WTC11 (cell line): ENCODE data around the gene BMPR1B. TPM values are rescaled to one million over a fixed set of nuclear protein-coding genes. Genes with fewer than 3 reads are reported as not detected.

ENCODE experiments used
- ATAC-seq: fragments of 200-7000 bp; cut with Tn5 transposase; 2 replicates; pipeline ENCODE4 v1.10.0; 2021; ENCODE audit warnings: mild to moderate bottlenecking, moderate library complexity
- CTCF ChIA-PET: fragments of 300-600 bp; sonication (Branson Sonifier 250); formaldehyde crosslinking; loops from one replicate; lab custom pipeline; 2021; ENCODE audit warnings: antibody characterized with exemption; lab: Charles Lee
- POLR2A ChIA-PET: fragments of 350-600 bp; sonication (Branson Sonifier 250); formaldehyde crosslinking; loops from one replicate; lab custom pipeline; 2021; ENCODE audit warnings: antibody characterized with exemption; lab: Charles Lee
- DNase-seq: peaks from one replicate; pipeline ENCODE4 v3.0.0; 2021; ENCODE audit warnings: low spot score
- H3K27ac Mint-ChIP-seq: 2 replicates; pipeline ENCODE4 v1.8.0; 2021; ENCODE audit warnings: mixed read lengths
- H3K27me3 Mint-ChIP-seq: 2 replicates; pipeline ENCODE4 v1.8.0; 2021; ENCODE audit warnings: low read depth, mild to moderate bottlenecking, moderate library complexity, mixed read lengths
- H3K36me3 Mint-ChIP-seq: 2 replicates; pipeline ENCODE4 v1.8.0; 2021; ENCODE audit warnings: mixed read lengths
- H3K4me1 Mint-ChIP-seq: 2 replicates; pipeline ENCODE4 v1.8.0; 2022; ENCODE audit warnings: mixed read lengths
- H3K4me3 Mint-ChIP-seq: 2 replicates; pipeline ENCODE4 v1.8.0; 2021; ENCODE audit warnings: mild to moderate bottlenecking, moderate library complexity, mixed read lengths
- H3K9me3 Mint-ChIP-seq: 2 replicates; pipeline ENCODE4 v1.8.0; 2021; ENCODE audit warnings: mixed read lengths
- CREM ChIP-seq: sonication (generic); formaldehyde crosslinking; IDR thresholded peaks from 2 replicates; pipeline ENCODE4 v1.8.1; 2022; ENCODE audit warnings: mild to moderate bottlenecking, missing genetic modification reagents, moderate library complexity
- FOXJ3 ChIP-seq: sonication (generic); formaldehyde crosslinking; IDR thresholded peaks from 2 replicates; pipeline ENCODE4 v1.9.0; 2021; ENCODE audit warnings: missing genetic modification reagents, mild to moderate bottlenecking, borderline replicate concordance
- MXD4 ChIP-seq: fragments of 250-450 bp; sonication (Bioruptor Pico); IDR thresholded peaks from 2 replicates; pipeline ENCODE4 v1.8.0; 2021; ENCODE audit warnings: mild to moderate bottlenecking, moderate library complexity, borderline replicate concordance
- NFE2L1 ChIP-seq: sonication (generic); formaldehyde crosslinking; IDR thresholded peaks from 2 replicates; pipeline ENCODE4 v1.8.1; 2023; ENCODE audit warnings: missing genetic modification reagents
- NFYB ChIP-seq: sonication (generic); formaldehyde crosslinking; conservative IDR thresholded peaks from 2 replicates; pipeline ENCODE4 v1.8.0; 2022; ENCODE audit warnings: low read depth, missing genetic modification reagents
- SMAD3 ChIP-seq: sonication (generic); formaldehyde crosslinking; IDR thresholded peaks from 2 replicates; pipeline ENCODE4 v1.8.0; 2022; ENCODE audit warnings: missing genetic modification reagents, mild to moderate bottlenecking, borderline replicate concordance
- TEAD4 ChIP-seq: sonication (generic); formaldehyde crosslinking; IDR thresholded peaks from 2 replicates; pipeline ENCODE4 v1.8.0; 2022; ENCODE audit warnings: mild to moderate bottlenecking, missing genetic modification reagents
- ZNF396 ChIP-seq: fragments of 250-450 bp; sonication (Bioruptor Pico); IDR thresholded peaks from 2 replicates; pipeline ENCODE4 v1.8.0; 2021; ENCODE audit warnings: mild to moderate bottlenecking, moderate library complexity, borderline replicate concordance
- ZNF671 ChIP-seq: fragments of 250-450 bp; sonication (Bioruptor Pico); IDR thresholded peaks from 2 replicates; pipeline ENCODE4 v1.8.0; 2021; ENCODE audit warnings: mild to moderate bottlenecking
- total RNA-seq: library from RNA; stranded (reverse); gene quantifications from 3 replicates; pipeline ENCODE4 v1.2.3, GENCODE V29; 2021
- TF ChIP-seq, protein P1 (sequence below): sonication (generic); formaldehyde crosslinking; IDR thresholded peaks from 2 replicates; pipeline ENCODE4 v1.8.1; 2023; ENCODE audit warnings: mild to moderate bottlenecking, missing genetic modification reagents, borderline replicate concordance
- TF ChIP-seq, protein P2 (sequence below): sonication (generic); formaldehyde crosslinking; IDR thresholded peaks from 2 replicates; pipeline ENCODE4 v1.8.0; 2023; ENCODE audit warnings: missing genetic modification reagents
- TF ChIP-seq, protein P3 (sequence below): sonication (generic); formaldehyde crosslinking; conservative IDR thresholded peaks from 2 replicates; pipeline ENCODE4 v1.8.1; 2022; ENCODE audit warnings: mild to moderate bottlenecking, missing genetic modification reagents
- TF ChIP-seq, protein P4 (sequence below): sonication (generic); formaldehyde crosslinking; IDR thresholded peaks from 2 replicates; pipeline ENCODE4 v1.8.1; 2022; ENCODE audit warnings: low read depth, missing genetic modification reagents, borderline replicate concordance
- TF ChIP-seq, protein P5 (sequence below): sonication (generic); formaldehyde crosslinking; IDR thresholded peaks from 2 replicates; pipeline ENCODE4 v1.8.1; 2023; ENCODE audit warnings: mild to moderate bottlenecking, missing genetic modification reagents, moderate library complexity
- TF ChIP-seq, protein P6 (sequence below): sonication (generic); formaldehyde crosslinking; IDR thresholded peaks from 2 replicates; pipeline ENCODE4 v1.8.1; 2023; ENCODE audit warnings: mild to moderate bottlenecking, moderate library complexity, missing genetic modification reagents
- TF ChIP-seq, protein P7 (sequence below): sonication (generic); formaldehyde crosslinking; IDR thresholded peaks from 2 replicates; pipeline ENCODE4 v1.8.0; 2022; ENCODE audit warnings: mild to moderate bottlenecking, missing genetic modification reagents

Gene BMPR1B
- total RNA-seq, 1 experiment from 2014 or later = 0.77 TPM

DNA sequence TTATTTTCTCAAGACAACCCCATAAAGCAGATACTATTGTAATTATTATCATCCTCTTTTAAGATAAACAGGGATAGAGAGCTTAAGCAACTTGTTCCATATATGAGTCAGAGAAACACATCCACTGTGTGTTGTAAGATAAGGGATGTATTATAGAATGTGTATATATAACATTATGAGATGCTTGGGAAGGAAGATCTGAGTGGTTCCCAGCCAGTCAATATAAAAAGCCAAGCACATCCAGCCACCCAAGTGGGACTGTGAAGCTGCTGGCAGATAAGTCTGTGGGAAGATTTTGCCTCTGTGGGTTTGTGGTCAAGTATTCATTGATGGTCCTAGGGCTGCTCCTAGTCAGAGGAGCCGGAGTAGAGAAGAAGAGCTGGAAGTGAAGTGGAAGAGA lies 16.5 kb upstream of the BMPR1B start (continued):
- TF ChIP-seq, protein P1, sequence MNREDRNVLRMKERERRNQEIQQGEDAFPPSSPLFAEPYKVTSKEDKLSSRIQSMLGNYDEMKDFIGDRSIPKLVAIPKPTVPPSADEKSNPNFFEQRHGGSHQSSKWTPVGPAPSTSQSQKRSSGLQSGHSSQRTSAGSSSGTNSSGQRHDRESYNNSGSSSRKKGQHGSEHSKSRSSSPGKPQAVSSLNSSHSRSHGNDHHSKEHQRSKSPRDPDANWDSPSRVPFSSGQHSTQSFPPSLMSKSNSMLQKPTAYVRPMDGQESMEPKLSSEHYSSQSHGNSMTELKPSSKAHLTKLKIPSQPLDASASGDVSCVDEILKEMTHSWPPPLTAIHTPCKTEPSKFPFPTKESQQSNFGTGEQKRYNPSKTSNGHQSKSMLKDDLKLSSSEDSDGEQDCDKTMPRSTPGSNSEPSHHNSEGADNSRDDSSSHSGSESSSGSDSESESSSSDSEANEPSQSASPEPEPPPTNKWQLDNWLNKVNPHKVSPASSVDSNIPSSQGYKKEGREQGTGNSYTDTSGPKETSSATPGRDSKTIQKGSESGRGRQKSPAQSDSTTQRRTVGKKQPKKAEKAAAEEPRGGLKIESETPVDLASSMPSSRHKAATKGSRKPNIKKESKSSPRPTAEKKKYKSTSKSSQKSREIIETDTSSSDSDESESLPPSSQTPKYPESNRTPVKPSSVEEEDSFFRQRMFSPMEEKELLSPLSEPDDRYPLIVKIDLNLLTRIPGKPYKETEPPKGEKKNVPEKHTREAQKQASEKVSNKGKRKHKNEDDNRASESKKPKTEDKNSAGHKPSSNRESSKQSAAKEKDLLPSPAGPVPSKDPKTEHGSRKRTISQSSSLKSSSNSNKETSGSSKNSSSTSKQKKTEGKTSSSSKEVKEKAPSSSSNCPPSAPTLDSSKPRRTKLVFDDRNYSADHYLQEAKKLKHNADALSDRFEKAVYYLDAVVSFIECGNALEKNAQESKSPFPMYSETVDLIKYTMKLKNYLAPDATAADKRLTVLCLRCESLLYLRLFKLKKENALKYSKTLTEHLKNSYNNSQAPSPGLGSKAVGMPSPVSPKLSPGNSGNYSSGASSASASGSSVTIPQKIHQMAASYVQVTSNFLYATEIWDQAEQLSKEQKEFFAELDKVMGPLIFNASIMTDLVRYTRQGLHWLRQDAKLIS = no peak
- TF ChIP-seq ZNF396 (CRISPR knock-in tag) = no peak
- TF ChIP-seq, all 79 proteins: peak for 0

DNA sequence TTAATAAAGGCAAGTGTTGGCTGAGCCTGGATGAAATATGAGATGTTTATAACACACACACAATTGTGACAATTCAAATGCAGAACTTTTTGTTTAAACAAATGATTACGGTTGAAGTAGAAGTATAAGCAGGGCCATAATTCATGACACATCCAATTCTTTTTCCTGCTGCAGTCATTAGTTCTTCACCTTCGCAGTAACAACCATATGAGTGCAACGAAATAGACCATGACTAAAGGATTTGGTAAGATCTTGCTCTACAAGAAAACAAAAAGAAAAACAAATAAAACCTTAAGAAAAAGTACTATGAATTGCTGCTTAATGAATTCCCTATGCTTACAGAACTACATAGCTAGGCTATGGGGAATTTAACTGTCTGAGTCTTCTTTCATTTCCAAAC lies 13.9 kb upstream of the BMPR1B start:
- no peak overlapping the region for H3K4me3 Mint-ChIP-seq
- no peak overlapping the region for H3K27ac Mint-ChIP-seq
- DNase-seq = no peak
- peaks cover 7% of the 10 kb centered on the region for H3K4me1 Mint-ChIP-seq
- ChIA-PET POLR2A (no interaction called here), CTCF (no interaction called here)
- H3K9me3 Mint-ChIP-seq = 0 out of 2 replicates have a peak, but pooled peaks cover 4% of the 10 kb centered on the region
- ATAC-seq = no peak
- TF ChIP-seq NFE2L1 (CRISPR knock-in tag) (no peak), NFYB (CRISPR knock-in tag) (no peak)
- TF ChIP-seq, protein P1 = no peak
- no peaks in the 10 kb centered on the region for H3K36me3 Mint-ChIP-seq
- no peaks in the 10 kb centered on the region for H3K27me3 Mint-ChIP-seq

DNA sequence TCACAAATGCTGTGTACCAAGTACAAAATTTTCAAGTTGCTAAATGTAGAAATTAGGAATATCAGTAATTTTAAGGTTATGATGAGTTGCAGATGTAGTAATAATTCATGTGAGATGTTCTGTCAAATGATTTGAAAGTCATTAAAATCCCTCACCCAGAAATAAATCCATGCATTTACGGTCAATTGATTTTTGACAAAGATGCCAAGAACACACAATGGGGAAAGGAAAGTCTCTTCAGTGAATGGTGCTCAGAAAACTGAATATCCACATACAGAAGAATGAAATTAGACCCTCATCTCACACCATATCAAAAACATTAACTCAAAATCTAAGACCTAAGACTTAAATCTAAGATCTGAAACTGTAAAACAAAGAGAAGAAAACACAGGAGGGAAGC lies 12.9 kb upstream of the BMPR1B start:
- ChIA-PET CTCF (no interaction called here), POLR2A (no interaction called here)
- no peak overlapping the region for H3K27ac Mint-ChIP-seq

DNA sequence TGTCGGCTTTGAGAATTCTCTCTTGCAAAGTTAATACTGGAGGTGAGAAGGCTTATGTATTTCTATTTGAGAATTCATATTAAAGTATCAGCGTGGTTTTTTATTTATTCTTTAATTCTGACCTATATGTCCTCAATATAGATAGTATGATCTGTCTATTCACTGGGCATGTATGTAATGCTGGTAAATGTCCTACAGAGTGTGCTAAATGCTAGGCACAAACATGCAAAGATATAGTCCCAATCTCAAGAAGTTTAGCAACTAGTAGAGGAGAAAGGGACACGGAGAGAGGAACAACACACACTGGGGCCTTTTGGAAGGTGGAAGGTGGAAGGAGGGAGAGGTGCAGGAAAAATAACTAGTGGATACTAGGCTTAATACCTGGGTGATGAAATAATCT lies 11.0 kb upstream of the BMPR1B start:
- Mint-ChIP-seq H3K4me3 (no peak overlapping the region), H3K27ac (0 out of 2 replicates have a peak overlapping the region, but pooled peaks have one; percentile 70), H3K36me3 (no peaks in the 10 kb centered on the region), H3K27me3 (no peaks in the 10 kb centered on the region), H3K4me1 (peaks cover 8% of the 10 kb centered on the region), H3K9me3 (no peaks in the 10 kb centered on the region)
- ATAC-seq (no peak; the same call in 1 of the 2 replicates), DNase-seq (no peak)
- ChIA-PET POLR2A (no interaction called here), CTCF (no interaction called here)
- TF ChIP-seq, protein P2, sequence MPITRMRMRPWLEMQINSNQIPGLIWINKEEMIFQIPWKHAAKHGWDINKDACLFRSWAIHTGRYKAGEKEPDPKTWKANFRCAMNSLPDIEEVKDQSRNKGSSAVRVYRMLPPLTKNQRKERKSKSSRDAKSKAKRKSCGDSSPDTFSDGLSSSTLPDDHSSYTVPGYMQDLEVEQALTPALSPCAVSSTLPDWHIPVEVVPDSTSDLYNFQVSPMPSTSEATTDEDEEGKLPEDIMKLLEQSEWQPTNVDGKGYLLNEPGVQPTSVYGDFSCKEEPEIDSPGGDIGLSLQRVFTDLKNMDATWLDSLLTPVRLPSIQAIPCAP (CRISPR knock-in tag) = no peak
- TF ChIP-seq CREM = no peak
- TF ChIP-seq, protein P3, sequence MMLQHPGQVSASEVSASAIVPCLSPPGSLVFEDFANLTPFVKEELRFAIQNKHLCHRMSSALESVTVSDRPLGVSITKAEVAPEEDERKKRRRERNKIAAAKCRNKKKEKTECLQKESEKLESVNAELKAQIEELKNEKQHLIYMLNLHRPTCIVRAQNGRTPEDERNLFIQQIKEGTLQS (CRISPR knock-in tag) = no peak
- no peak for TF ChIP-seq SMAD3
- TF ChIP-seq, protein P4, sequence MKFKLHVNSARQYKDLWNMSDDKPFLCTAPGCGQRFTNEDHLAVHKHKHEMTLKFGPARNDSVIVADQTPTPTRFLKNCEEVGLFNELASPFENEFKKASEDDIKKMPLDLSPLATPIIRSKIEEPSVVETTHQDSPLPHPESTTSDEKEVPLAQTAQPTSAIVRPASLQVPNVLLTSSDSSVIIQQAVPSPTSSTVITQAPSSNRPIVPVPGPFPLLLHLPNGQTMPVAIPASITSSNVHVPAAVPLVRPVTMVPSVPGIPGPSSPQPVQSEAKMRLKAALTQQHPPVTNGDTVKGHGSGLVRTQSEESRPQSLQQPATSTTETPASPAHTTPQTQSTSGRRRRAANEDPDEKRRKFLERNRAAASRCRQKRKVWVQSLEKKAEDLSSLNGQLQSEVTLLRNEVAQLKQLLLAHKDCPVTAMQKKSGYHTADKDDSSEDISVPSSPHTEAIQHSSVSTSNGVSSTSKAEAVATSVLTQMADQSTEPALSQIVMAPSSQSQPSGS (CRISPR knock-in tag) = no peak
- TF ChIP-seq MXD4 (CRISPR knock-in tag) = no peak
- TF ChIP-seq, protein P5, sequence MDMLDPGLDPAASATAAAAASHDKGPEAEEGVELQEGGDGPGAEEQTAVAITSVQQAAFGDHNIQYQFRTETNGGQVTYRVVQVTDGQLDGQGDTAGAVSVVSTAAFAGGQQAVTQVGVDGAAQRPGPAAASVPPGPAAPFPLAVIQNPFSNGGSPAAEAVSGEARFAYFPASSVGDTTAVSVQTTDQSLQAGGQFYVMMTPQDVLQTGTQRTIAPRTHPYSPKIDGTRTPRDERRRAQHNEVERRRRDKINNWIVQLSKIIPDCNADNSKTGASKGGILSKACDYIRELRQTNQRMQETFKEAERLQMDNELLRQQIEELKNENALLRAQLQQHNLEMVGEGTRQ = no peak

More for the DNA sequence above, 12.9 kb upstream of the BMPR1B start:
- H3K36me3 Mint-ChIP-seq = no peaks in the 10 kb centered on the region
- TF ChIP-seq ZNF671 = no peak
- TF ChIP-seq, protein P6, sequence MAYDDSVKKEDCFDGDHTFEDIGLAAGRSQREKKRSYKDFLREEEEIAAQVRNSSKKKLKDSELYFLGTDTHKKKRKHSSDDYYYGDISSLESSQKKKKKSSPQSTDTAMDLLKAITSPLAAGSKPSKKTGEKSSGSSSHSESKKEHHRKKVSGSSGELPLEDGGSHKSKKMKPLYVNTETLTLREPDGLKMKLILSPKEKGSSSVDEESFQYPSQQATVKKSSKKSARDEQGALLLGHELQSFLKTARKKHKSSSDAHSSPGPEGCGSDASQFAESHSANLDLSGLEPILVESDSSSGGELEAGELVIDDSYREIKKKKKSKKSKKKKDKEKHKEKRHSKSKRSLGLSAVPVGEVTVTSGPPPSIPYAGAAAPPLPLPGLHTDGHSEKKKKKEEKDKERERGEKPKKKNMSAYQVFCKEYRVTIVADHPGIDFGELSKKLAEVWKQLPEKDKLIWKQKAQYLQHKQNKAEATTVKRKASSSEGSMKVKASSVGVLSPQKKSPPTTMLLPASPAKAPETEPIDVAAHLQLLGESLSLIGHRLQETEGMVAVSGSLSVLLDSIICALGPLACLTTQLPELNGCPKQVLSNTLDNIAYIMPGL (CRISPR knock-in tag) = no peak
- no peak for TF ChIP-seq TEAD4 (CRISPR knock-in tag)
- TF ChIP-seq, protein P7, sequence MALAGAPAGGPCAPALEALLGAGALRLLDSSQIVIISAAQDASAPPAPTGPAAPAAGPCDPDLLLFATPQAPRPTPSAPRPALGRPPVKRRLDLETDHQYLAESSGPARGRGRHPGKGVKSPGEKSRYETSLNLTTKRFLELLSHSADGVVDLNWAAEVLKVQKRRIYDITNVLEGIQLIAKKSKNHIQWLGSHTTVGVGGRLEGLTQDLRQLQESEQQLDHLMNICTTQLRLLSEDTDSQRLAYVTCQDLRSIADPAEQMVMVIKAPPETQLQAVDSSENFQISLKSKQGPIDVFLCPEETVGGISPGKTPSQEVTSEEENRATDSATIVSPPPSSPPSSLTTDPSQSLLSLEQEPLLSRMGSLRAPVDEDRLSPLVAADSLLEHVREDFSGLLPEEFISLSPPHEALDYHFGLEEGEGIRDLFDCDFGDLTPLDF (CRISPR knock-in tag) = no peak
- TF ChIP-seq FOXJ3 (CRISPR knock-in tag) = no peak
- TF ChIP-seq, all 79 proteins: peak for 0
- Mint-ChIP-seq H3K4me3 (no peak overlapping the region), H3K4me1 (peaks cover 8% of the 10 kb centered on the region), H3K27me3 (no peaks in the 10 kb centered on the region), H3K9me3 (0 out of 2 replicates have a peak, but pooled peaks cover 4% of the 10 kb centered on the region)
- DNase-seq (no peak), ATAC-seq (no peak)
